Measurements from ENCODE around the gene CIC.

Gene CIC

DNA sequence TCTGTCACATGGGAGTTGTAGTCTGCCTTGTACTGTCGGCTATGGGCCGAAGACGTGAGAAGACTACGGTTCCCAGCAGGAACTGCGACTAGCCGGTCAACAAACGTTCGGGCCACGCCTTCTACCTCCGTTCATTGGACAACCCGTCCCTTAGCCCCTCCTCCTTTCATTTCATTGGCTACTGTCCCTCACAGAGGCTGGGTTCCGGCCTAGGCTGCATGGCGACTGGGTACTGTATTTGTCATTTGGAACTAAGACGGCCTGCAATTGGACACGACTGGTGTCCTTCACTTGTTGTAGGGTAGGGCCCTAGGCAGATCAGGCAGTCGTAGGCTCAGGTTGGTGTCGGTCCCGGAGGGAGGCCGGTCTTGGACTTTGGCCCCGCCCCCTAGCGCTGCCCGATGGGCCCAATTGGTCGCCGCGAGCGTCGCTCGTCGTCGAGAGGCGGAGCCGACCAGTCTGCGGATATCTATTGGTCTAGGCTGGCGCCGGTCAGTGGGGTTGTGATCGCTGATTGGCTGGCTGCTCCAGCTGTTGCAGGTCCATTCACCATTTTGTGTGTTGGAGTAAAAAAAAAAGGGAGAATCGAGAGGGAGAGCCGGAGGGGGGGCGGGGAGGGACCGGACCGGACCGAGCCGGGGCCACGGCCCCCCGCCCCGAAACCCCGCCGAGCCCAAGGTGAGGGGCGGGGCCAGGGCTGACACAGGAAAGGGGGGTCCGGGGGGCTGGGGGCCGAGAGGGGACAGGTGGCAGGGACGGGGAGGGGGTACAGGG lies at the start of gene CIC:
Gene CIC, plus strand, starts transcription at position 549 of the 774 bp plus-strand sequence. CDS start 2,532 bp downstream, outside the sequence.
- DNase-seq (ENCODE audit: low spot score): peak; percentile 100

DNA sequence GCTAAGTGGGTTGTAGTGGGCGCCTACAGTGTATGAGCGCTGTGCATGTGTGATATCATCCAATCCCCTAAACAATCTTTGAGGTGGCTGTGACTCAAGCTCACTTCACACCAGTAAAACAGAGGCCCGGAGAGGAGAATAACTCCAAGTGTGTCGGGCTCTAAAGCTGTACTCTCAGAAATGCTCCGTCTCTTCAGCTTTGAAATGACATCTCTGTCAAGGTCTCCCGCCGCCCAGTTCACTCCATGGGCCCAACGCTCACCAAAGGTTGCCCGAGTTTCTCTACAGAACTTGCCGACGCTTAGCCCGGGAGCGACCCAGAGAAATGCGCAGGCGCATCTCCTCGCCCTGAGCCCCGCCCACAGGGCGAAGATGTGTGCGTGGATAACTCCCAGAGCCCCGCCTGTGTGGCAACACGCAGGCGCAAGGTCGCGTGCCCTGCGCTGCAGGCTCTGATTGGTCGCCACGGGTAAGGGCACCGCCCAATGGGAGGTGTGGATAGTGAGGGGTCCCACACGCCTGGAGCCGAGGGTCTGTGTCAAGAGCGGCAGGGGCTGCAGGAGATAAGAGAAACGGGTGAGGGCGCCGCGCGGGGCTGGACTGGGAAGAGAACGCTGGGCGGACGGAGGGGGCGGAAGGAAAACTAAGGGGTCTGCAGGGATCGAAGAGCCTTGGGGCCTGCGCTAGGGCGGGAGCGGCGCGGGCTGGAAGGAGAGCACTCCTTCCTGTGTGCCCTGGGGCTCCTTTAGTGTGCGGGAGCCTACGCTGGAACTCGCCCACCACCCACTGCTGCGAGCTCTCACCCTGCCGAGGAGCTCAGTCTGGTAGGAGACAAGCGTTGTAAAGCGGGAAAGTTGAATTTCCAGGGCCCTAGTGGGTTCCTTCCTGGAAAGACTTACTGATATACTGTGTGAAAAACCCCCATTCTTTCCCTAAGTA lies 49.0 kb upstream of the CIC start, which contains the start of gene ZNF526:
Gene ZNF526, plus strand, starts transcription at position 501 of the 939 bp plus-strand sequence. CDS start 4,092 bp downstream, outside the sequence.
- DNase-seq (ENCODE audit: low spot score): peak; percentile 98

DNA sequence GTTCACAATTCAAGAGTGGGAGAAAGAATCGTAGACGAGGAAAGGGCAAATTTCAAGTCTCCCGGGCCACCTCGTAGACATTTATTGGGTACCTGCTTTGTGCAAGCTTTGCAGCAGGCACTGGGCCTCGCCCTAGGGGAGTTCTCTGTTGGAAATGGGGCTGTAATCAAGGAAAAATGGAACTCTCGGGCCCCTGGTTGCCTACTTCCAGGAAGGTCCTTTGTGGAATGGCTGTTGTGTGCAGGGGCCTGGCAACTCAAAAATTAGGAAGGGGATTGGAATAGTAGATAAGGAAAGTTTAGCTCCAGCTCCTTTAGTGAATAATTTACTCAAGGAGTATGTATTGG lies 48.3 kb upstream of the CIC start:
- no peak for DNase-seq (ENCODE audit: low spot score)

DNA sequence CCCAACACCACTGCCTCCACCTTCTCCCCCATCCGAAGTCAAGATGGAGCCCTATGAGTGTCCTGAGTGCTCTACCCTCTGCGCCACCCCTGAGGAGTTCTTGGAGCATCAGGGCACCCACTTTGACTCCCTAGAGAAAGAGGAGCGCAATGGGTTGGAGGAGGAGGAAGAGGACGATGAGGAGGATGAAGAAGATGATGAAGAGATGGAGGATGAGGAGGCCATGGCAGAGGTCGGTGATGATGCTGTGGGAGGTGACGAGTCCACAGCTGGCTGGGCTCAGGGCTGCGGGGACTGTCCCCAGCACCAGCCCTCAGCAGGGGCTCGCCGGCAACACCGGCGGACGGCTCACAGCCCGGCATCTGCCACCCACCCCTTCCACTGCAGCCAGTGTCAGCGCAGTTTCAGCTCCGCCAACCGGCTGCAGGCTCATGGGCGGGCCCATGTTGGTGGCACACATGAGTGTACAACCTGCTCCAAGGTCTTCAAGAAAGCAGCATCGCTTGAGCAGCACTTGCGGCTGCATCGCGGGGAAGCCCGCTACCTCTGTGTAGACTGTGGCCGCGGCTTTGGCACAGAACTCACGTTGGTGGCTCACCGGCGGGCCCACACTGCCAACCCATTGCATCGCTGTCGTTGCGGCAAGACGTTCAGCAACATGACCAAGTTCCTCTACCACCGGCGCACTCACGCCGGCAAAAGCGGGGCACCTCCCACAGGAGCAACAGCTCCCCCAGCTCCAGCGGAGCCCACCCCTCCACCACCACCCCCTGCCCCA lies 43.9 kb upstream of the CIC start:
- DNase-seq (ENCODE audit: low spot score): no peak

GRCh38 chr19:42225718-42226292 lies 43.2 kb upstream of the CIC start:
- no peak for DNase-seq (ENCODE audit: low spot score)

- no peak for DNase-seq (ENCODE audit: low spot score)
Measured at GRCh38 chr19:42226886-42227285, 42.2 kb upstream of the CIC start.

- no peak for DNase-seq (ENCODE audit: low spot score)
Measured at GRCh38 chr19:42228641-42229040, 40.4 kb upstream of the CIC start.

GRCh38 chr19:42229301-42229854 lies 39.7 kb upstream of the CIC start:
- no peak for DNase-seq (ENCODE audit: low spot score)

GRCh38 chr19:42229855-42230351 lies 39.1 kb upstream of the CIC start:
- no peak for DNase-seq (ENCODE audit: low spot score)

DNA sequence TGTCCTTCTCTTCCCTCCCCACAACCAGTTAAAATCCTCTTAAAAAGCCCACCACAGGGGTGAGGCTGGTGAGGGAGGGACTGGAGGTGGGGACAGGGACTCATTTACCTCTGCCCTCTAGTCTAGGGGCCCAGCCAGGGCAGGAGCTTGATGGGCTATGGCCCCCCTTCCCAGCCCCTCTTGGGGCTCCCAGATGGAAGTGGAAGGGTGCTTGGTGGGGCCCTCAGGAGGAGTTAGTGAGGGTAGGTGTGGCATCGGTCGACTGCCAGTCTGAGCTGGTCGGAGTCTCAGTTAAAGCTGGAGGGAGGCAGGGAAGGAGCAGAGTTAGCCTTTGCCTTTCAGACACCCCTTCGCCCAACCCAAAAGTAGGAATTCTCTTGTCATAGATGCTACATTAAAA lies 38.5 kb upstream of the CIC start:
- DNase-seq (ENCODE audit: low spot score): no peak

DNA sequence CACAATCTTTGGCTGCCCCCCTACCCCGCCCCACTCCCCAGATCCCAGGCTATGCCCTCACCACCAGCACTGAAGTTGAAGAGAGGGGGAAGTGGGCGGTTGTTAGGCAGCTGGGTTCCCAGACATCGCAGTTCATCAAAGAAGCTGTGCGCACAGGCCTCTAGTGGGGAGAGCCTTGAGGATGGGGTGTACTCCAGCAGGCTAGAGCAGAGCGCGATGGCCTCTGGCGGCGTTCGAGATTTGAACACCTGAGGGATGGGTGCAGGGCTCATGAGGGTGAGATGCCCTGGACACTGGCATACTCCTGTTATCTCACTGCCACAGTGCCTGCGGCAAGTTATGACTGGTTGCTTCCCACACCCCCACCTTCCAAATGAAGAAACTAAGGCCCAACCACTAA lies 36.6 kb upstream of the CIC start:
- DNase-seq (ENCODE audit: low spot score): no peak

DNA sequence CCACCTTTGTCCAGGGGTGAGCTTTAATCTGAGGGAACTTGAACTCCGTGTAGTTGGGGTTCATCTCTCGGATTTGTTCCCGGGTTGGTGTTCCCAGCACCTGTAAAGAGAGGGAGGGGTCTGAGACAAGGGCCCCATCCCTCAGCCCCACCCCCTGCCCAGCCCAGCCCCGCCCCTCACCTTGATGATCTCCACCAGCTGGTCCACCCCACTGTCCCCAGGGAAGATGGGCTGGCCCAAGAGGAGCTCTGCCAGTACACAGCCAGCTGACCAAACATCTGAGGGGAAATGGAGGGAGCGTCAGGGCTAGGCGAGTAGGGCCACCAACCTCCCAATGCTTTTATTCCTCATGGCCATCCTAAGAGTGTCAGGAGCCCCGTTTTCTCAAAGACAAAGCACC lies 35.9 kb upstream of the CIC start:
- no peak for DNase-seq (ENCODE audit: low spot score)

GRCh38 chr19:42233678-42234292 lies 35.3 kb upstream of the CIC start:
- DNase-seq (ENCODE audit: low spot score): no peak

GRCh38 chr19:42234364-42234763 lies 34.7 kb upstream of the CIC start:
- DNase-seq (ENCODE audit: low spot score): no peak

GRCh38 chr19:42235181-42235580 lies 33.9 kb upstream of the CIC start:
- no peak for DNase-seq (ENCODE audit: low spot score)

DNA sequence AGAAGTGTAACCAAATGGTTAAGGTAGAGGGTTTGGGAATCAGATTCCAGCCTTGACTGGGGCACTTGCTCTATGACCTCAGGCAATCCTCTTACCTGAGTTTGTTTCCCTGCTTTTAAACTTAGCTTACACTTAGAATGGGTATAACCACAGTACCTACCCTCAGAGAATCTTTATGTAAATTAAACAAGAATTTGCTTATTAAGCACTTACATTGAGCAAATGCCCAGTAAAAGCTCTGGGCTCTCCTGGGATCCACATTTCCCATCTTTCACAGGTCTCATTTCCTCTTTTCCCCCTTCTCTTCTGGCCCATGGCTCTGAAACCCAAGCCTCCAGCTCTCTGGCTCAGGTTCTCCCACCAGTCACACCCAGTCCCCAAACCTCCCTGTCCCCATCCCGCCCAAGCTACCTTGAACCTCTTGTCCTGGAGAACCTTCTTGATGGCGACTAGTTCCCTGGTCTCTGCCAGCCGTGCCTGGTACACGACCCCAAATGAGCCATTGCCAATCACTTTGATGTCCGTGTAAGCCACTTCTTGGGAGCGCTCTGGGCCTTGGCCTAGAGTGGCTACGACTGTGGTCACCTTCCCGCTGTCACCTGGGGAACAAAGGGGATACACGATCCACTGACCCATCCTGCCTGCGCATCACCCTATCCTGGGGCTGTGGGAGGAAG lies 29.4 kb upstream of the CIC start:
- DNase-seq (ENCODE audit: low spot score): no peak

GRCh38 chr19:42241279-42241678 lies 27.8 kb upstream of the CIC start:
- no peak for DNase-seq (ENCODE audit: low spot score)

DNA sequence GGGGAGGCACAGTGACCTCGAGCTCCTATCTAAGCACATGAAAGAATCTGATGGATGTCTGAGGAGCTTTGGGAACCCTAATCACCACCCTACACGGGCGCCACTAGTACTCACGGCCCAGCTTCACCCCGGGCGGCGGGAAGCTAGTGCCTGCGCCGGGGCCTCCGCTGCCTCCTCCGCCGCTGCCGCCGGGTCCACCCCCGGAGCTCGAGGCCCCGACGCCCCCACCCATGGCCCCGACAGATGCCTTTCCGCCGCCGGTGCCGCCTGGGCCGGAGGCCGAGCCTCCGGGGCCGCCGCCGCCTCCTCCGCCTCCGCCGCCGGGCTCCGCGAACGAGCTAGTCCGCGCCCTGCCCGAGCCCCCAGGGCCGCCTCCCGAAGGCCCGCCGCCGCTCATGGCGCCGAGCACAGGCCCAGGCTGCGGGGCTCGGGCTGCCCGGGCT lies 27.0 kb upstream of the CIC start:
- no peak for DNase-seq (ENCODE audit: low spot score)

- DNase-seq (ENCODE audit: low spot score): peak; percentile 100
Measured at GRCh38 chr19:42242512-42243409, 26.3 kb upstream of the CIC start, which contains the start of gene GSK3A. Gene GSK3A, minus strand, starts transcription at chr19:42242602. Its CDS starts 137 bp downstream, at chr19:42242465.

Data from Ammon's horn (tissue), 1 donor.